GM12864 (cell line): ENCODE results near the gene ACVR1B.
A peak's percentile ranks its signal among the peaks of the same experiment; 100 is the strongest.

Experiments used
- DNase-seq: peaks from one replicate; pipeline ENCODE4 v3.0.0-alpha.2; 2011; ENCODE audit warnings: low read depth
- H3K4me3 ChIP-seq: 2 replicates; pipeline ENCODE4 v1.5.1; 2011; ENCODE audit warnings: mild to moderate bottlenecking, low read depth, low read length, control low read depth
- CTCF ChIP-seq: IDR thresholded peaks from 2 replicates; pipeline ENCODE4 v1.5.1; 2011; ENCODE audit warnings: low read depth, mild to moderate bottlenecking, moderate library complexity, low read length, control low read depth, inconsistent platforms; ENCODE audit errors: missing control alignments

ACVR1B gene

GRCh38 chr12:51947246-51947996 is 4.1 kb upstream of the ACVR1B start:
- no peak for TF ChIP-seq CTCF
- DNase-seq, result no peak

GRCh38 chr12:51948066-51948465 is 3.4 kb upstream of the ACVR1B start:
- no peak for DNase-seq
- no peak for TF ChIP-seq CTCF
- H3K4me3 ChIP-seq, result no peak overlapping the region

More at GRCh38 chr12:51947246-51947996, 4.1 kb upstream of the ACVR1B start:
- H3K4me3 ChIP-seq, result no peak overlapping the region

GRCh38 chr12:51949342-51950030 is 2.0 kb upstream of the ACVR1B start:
- TF ChIP-seq CTCF, result no peak
- H3K4me3 ChIP-seq, result no peak overlapping the region
- DNase-seq, result no peak

GRCh38 chr12:51950682-51951198 is 759 bp upstream of the ACVR1B start:
- no peak for TF ChIP-seq CTCF

GRCh38 chr12:51951843-51952722 is 584 bp downstream of the ACVR1B start:
- peak overlapping the region; percentile 51 for H3K4me3 ChIP-seq
- DNase-seq, result no peak
- TF ChIP-seq CTCF, result no peak

More at GRCh38 chr12:51950682-51951198, 759 bp upstream of the ACVR1B start:
- peak overlapping the region; percentile 41 for H3K4me3 ChIP-seq
- no peak for DNase-seq

GRCh38 chr12:51953089-51953488 is 1.6 kb downstream of the ACVR1B start:
- no peak overlapping the region for H3K4me3 ChIP-seq
- DNase-seq, result no peak
- no peak for TF ChIP-seq CTCF
